ENCODE results near the gene NCAPD3. TPM values are rescaled to one million over a fixed set of nuclear protein-coding genes. Genes with fewer than 3 reads are reported as not detected.

NCAPD3 gene
- total RNA-seq, 1 experiment from 2014 or later, result 63.0 TPM

DNA sequence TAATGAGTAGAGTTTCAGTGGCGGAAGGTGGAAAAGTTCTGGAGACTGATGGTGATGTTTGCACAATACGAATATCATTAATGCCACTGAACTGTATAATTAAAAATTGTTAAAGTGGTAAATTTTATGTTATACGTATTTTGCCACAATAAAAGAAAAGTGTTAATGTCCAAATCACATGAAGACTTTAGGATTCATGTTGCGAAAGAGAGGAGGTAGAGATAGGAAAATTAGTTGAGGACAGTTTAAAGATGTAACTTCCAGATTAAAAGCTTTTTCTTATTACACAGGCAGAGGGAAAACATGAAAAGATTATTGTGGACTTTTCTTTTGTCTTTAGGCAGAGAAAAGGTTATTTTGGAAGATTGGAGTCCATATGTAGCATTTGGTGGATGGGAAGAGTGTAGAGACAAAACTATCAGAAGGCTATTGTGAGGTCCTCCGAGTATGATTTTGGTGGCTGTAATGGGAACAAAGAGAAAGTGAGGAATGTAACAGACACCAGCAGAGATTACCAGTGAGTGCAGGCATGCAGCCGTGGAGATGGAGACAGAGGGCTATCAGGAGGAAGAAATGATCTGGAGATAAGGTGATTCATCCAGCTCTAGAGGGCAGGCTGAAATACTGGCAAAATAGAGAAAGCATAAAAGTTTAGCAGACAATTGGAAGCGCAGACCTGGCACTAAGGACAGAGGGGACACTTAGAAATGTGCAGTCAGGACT lies 13.2 kb upstream of the NCAPD3 start (continued):
- no peak for TF ChIP-seq ZNF416 (CRISPR knock-in tag; IDR thresholded peaks at IDR 0.05)

DNA sequence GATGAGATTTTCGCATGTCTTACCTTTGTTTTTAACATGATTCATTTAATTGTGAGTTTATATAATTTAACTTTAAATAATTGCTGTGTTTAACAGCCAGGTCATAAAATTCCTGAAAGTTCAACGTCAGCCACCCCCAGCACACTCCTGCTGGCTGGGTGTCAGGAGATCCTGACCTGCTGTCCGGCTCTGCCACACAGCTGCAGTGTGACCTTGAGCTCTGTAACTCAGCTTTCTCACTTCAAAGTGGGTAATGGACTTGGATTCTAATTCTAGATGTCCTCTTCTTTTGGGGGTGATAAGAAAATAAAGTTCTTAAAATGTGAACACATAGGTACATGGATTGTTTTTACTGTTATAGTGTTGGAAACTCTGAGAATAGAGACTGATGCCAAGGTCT lies 11.6 kb upstream of the NCAPD3 start:
- Mint-ChIP-seq H3K36me3 (peaks cover 14% of the 10 kb centered on the region), H3K4me1 (no peaks in the 10 kb centered on the region), H3K4me3 (no peak overlapping the region), H3K27me3 (ENCODE audit: low read depth) (no peaks in the 10 kb centered on the region), H3K27ac (no peak overlapping the region), H3K9me3 (no peaks in the 10 kb centered on the region)
- ChIA-PET POLR2A (no interaction called here), CTCF (interaction anchor here (0.8 kb wide), 1 partner anchor 11 kb away, joined by 4 read pairs; the partner anchor contains the start of gene VPS26B)
- no peak for DNase-seq (ENCODE audit: low spot score)
- TF ChIP-seq FOXP1 (CRISPR knock-in tag; IDR thresholded peaks at IDR 0.05; ENCODE audit: borderline replicate concordance) (no peak), SOX15 (CRISPR knock-in tag; IDR thresholded peaks at IDR 0.05) (no peak)
- TF ChIP-seq, protein P1, sequence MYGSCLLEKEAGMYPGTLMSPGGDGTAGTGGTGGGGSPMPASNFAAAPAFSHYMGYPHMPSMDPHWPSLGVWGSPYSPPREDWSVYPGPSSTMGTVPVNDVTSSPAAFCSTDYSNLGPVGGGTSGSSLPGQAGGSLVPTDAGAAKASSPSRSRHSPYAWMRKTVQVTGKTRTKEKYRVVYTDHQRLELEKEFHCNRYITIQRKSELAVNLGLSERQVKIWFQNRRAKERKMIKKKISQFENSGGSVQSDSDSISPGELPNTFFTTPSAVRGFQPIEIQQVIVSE (CRISPR knock-in tag; IDR thresholded peaks at IDR 0.05; ENCODE audit: borderline replicate concordance), result no peak
- TF ChIP-seq, protein P2, sequence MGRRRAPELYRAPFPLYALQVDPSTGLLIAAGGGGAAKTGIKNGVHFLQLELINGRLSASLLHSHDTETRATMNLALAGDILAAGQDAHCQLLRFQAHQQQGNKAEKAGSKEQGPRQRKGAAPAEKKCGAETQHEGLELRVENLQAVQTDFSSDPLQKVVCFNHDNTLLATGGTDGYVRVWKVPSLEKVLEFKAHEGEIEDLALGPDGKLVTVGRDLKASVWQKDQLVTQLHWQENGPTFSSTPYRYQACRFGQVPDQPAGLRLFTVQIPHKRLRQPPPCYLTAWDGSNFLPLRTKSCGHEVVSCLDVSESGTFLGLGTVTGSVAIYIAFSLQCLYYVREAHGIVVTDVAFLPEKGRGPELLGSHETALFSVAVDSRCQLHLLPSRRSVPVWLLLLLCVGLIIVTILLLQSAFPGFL (CRISPR knock-in tag; IDR thresholded peaks at IDR 0.05; ENCODE audit: borderline replicate concordance), result no peak
- no peak for ATAC-seq

DNA sequence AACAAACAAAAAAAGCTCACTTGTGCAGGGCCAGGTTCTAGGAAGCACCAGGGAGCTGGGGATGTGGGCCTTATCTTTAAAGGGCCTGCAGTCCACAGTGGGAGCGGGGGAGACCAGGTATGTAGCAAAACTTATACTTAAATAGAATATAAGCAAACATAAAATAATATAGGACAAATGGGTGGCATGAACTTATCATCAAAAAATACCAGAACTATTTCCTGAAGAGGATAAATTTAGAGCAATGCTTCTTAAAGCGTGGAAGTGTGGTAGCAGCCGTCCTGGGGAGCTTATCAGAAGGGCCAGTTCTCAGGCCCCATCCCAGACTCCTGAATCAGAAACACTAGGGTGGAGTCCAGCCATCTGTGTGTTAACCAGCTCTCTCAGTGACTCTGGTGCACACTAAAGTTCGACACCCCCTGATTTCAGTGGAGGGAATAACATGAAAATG lies 10.0 kb upstream of the NCAPD3 start:
- Mint-ChIP-seq H3K4me3 (no peak overlapping the region), H3K9me3 (no peaks in the 10 kb centered on the region), H3K4me1 (peaks cover 8% of the 10 kb centered on the region), H3K27me3 (ENCODE audit: low read depth) (no peaks in the 10 kb centered on the region), H3K27ac (no peak overlapping the region), H3K36me3 (peaks cover 8% of the 10 kb centered on the region)
- CTCF ChIA-PET, result interaction anchor here (0.7 kb wide), 2 partner anchors 28 kb away, joined by 3 read pairs; no protein-coding TSS in a partner anchor
- ATAC-seq (no peak), DNase-seq (ENCODE audit: low spot score) (no peak)
- TF ChIP-seq, protein P3, sequence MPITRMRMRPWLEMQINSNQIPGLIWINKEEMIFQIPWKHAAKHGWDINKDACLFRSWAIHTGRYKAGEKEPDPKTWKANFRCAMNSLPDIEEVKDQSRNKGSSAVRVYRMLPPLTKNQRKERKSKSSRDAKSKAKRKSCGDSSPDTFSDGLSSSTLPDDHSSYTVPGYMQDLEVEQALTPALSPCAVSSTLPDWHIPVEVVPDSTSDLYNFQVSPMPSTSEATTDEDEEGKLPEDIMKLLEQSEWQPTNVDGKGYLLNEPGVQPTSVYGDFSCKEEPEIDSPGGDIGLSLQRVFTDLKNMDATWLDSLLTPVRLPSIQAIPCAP (CRISPR knock-in tag; IDR thresholded peaks at IDR 0.05), result no peak
- TF ChIP-seq, protein P4, sequence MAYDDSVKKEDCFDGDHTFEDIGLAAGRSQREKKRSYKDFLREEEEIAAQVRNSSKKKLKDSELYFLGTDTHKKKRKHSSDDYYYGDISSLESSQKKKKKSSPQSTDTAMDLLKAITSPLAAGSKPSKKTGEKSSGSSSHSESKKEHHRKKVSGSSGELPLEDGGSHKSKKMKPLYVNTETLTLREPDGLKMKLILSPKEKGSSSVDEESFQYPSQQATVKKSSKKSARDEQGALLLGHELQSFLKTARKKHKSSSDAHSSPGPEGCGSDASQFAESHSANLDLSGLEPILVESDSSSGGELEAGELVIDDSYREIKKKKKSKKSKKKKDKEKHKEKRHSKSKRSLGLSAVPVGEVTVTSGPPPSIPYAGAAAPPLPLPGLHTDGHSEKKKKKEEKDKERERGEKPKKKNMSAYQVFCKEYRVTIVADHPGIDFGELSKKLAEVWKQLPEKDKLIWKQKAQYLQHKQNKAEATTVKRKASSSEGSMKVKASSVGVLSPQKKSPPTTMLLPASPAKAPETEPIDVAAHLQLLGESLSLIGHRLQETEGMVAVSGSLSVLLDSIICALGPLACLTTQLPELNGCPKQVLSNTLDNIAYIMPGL (CRISPR knock-in tag; IDR thresholded peaks at IDR 0.05), result no peak
- TF ChIP-seq ZNF396 (CRISPR knock-in tag; IDR thresholded peaks at IDR 0.05; ENCODE audit: borderline replicate concordance) (no peak), NFATC4 (CRISPR knock-in tag; IDR thresholded peaks at IDR 0.05) (no peak), SP1 (CRISPR knock-in tag; conservative IDR thresholded peaks at IDR 0.05) (no peak), ZNF138 (CRISPR knock-in tag; conservative IDR thresholded peaks at IDR 0.05) (no peak), ATF1 (CRISPR knock-in tag; IDR thresholded peaks at IDR 0.05) (no peak), CBFB (CRISPR knock-in tag; IDR thresholded peaks at IDR 0.05; ENCODE audit: low read depth) (no peak), TCF7 (CRISPR knock-in tag; IDR thresholded peaks at IDR 0.05; ENCODE audit: low read depth) (no peak)
- POLR2A ChIA-PET, result no interaction called here

DNA sequence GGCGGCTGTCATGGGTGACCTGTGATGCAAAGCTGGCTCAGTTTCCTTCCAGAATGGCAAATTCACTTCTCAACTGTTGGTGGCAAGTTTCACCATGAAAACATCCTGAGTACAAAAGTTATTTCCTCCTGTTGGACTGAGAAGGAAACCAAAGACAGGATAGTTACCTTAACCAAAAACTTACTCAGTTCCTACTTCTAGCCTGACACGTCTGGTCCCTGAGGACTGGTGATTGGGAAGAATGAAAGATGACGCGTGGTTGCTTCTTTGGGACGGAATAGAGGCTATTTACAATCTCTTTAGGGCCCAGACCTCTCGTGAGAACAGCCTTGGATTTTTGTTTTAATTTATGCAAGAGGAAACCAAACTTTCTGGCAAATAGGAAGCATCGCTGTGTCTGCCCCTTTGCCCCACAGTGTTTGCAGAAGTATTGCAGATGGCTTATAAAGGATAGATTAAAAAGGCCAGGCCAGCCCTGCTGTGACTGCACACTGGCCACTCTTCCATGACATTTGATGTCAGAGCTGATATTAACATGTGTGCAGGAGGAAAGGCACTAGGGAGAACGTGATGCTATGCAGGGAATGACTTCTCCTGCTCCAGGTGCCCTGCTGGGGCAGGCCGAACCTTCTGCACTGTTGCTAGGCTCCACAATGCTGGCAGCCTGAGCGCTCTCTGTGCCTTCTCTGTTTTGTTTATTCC lies 8.3 kb upstream of the NCAPD3 start:
- Mint-ChIP-seq H3K36me3 (peaks cover 5% of the 10 kb centered on the region; the same call in 1 of the 2 replicates), H3K4me1 (peaks cover 8% of the 10 kb centered on the region), H3K4me3 (no peak overlapping the region), H3K9me3 (no peaks in the 10 kb centered on the region), H3K27ac (peak overlapping the region; percentile 67), H3K27me3 (ENCODE audit: low read depth) (no peaks in the 10 kb centered on the region)
- ChIA-PET CTCF (no interaction called here), POLR2A (interaction anchor here (0.7 kb wide), 1 partner anchor 123 kb away, joined by 3 read pairs; no protein-coding TSS in a partner anchor)
- ATAC-seq (no peak), DNase-seq (ENCODE audit: low spot score) (no peak)
- no peak for TF ChIP-seq TP53 (CRISPR knock-in tag; IDR thresholded peaks at IDR 0.05)
- no peak for TF ChIP-seq GABPB1 (CRISPR knock-in tag; IDR thresholded peaks at IDR 0.05)
- TF ChIP-seq ESRRA (CRISPR knock-in tag; IDR thresholded peaks at IDR 0.05; ENCODE audit: borderline replicate concordance), result no peak
- TF ChIP-seq, protein P5, sequence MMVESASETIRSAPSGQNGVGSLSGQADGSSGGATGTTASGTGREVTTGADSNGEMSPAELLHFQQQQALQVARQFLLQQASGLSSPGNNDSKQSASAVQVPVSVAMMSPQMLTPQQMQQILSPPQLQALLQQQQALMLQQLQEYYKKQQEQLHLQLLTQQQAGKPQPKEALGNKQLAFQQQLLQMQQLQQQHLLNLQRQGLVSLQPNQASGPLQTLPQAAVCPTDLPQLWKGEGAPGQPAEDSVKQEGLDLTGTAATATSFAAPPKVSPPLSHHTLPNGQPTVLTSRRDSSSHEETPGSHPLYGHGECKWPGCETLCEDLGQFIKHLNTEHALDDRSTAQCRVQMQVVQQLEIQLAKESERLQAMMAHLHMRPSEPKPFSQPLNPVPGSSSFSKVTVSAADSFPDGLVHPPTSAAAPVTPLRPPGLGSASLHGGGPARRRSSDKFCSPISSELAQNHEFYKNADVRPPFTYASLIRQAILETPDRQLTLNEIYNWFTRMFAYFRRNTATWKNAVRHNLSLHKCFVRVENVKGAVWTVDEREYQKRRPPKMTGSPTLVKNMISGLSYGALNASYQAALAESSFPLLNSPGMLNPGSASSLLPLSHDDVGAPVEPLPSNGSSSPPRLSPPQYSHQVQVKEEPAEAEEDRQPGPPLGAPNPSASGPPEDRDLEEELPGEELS (CRISPR knock-in tag; IDR thresholded peaks at IDR 0.05), result no peak
- TF ChIP-seq TCF7 (CRISPR knock-in tag; IDR thresholded peaks at IDR 0.05; ENCODE audit: low read depth), result no peak
- TF ChIP-seq, protein P6, sequence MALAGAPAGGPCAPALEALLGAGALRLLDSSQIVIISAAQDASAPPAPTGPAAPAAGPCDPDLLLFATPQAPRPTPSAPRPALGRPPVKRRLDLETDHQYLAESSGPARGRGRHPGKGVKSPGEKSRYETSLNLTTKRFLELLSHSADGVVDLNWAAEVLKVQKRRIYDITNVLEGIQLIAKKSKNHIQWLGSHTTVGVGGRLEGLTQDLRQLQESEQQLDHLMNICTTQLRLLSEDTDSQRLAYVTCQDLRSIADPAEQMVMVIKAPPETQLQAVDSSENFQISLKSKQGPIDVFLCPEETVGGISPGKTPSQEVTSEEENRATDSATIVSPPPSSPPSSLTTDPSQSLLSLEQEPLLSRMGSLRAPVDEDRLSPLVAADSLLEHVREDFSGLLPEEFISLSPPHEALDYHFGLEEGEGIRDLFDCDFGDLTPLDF (CRISPR knock-in tag; IDR thresholded peaks at IDR 0.05), result no peak
- TF ChIP-seq, protein P7, sequence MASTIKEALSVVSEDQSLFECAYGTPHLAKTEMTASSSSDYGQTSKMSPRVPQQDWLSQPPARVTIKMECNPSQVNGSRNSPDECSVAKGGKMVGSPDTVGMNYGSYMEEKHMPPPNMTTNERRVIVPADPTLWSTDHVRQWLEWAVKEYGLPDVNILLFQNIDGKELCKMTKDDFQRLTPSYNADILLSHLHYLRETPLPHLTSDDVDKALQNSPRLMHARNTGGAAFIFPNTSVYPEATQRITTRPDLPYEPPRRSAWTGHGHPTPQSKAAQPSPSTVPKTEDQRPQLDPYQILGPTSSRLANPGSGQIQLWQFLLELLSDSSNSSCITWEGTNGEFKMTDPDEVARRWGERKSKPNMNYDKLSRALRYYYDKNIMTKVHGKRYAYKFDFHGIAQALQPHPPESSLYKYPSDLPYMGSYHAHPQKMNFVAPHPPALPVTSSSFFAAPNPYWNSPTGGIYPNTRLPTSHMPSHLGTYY (CRISPR knock-in tag; IDR thresholded peaks at IDR 0.05), result no peak
